OCI-M1 (cell line): ENCODE measurements around the gene HNF4A.

Experiments used
- DNase-seq: peaks from one replicate; lab custom pipeline; 2025; lab: John Stamatoyannopoulos, UW

HNF4A gene

DNA sequence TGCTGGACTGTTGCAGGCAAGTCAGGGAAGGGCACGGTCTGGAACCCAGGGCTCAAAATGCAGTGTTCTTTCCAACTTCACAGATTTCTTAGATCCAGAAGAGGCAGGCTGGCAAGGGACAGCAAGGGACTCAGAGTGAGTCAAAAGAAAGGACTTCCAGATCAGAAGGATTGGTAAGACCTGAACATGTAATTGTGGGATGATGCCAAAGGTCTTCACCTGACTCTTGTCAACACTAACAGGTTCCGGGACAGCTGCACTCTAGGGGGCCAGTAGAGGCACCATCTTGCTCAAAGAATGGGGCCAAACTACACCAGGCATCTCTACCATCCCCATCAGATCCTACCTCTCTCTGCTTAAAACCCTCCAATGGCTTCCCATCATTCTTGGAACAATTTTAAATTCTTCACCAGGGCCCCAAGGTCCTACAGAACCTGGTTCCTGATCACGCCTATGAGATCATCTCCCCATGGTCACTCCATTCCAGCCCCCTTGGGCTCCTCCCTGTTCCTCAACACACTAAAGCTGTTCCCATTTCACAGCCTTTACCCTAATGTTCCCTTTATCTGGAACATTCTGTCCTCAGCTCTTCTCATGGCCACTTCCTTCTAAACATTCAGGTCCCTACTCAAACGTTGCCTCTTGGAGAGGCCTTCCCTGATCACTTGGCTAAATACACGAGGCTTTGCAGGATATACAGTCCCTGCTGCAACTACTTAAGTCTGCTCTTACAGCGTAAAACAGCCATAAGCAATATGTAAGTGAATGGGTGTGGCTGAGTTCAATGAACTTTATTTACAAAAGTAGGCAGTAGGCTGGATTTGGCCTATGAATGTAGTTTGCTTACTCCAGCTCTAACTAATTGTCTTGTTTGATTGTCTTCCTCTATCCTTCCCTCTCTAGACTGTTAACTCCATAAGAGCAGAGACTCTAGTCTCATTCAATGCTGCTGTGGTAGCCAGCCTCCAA, 90.5 kb downstream of the HNF4A start:
- no peak for DNase-seq

GRCh38 chr20:44447827-44448419, 92.4 kb downstream of the HNF4A start:
- no peak for DNase-seq

DNA sequence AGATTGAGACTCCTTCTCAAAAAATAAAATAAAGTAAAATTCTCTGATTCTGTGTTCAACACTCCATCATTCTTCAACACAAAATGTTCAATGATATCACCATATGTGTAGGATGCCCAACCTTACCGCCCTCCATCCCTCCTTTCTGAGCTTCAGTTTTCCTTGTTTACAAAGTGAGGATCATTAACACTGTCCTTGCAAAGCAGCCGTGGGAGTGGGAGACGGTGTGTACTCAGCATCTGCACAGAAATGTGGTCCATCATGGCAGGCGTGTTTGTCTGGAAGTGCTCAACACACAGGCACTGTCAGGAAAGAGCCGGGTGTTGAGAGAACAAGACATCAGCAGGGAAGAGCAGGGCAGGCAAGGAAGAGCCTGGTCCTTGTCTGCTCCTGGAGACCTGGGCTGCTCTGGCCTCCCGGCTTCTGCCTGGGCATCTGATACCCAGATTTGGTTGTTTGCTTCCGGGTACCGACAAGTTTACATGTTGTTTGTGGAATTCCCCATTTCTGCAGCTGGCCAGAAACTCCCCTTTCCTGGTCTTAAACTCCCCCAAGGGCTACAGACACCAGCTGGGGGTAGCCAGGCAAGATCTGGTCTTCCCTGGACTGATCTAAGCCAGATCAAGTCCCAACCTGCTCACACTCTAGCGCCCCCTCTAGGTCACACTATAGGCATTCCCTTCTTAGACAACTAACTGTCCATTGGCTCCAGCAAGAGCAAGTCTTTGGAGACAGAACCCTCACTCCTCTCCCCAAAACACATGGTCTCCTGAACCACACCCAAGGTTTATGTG, 93.5 kb downstream of the HNF4A start:
- peak; percentile 66 for DNase-seq

DNA sequence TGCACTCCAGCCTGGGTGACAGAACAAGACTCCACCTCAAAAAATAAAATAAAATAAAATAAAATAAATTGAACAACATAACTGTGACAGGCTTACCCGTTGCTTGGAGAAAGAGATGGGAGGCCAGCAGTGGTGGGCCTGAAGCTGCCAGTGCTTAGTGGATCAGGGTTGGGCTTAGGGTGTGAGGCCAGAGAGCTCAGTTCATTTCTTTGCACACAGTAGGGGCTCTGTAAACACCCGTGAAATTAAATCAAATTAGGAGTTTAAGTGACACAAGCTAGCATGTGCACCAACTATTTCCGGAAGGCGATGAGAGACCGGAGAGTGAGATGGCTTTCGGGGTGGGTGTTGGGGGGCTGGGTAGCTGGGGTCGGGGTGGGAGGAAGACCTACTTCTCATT, 94.4 kb downstream of the HNF4A start:
- DNase-seq, result no peak

DNA sequence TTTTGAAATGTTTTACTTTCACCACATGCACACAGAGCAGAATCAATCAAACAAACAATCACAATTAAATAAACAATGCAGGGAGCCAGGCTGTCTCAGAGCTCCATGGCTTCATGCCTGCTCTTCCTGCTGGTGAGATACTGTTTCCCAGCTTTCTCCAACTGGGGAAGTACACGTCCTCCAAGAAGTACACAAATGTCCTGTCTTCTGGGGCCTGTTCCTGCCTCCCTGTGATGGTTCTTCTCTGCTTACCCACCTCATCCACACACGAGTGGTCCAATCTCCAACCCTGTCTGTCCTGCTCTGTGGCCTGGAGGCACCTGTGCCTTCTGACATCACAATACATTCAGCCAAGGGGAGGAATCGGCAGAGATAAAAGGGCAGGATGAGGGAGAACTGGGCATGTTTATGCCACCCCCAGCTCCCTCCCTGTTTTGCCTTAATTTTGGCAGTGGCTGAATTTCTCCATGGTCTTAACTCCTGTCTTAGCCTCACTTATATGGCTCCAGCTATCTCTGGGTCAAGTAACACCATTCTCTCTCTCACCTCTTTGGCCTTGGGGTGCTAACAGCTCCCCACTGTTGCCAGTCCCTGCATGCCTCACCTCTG, 94.9 kb downstream of the HNF4A start:
- no peak for DNase-seq

GRCh38 chr20:44450903-44451450, 95.5 kb downstream of the HNF4A start:
- no peak for DNase-seq

GRCh38 chr20:44454306-44454963, 98.9 kb downstream of the HNF4A start:
- no peak for DNase-seq

DNA sequence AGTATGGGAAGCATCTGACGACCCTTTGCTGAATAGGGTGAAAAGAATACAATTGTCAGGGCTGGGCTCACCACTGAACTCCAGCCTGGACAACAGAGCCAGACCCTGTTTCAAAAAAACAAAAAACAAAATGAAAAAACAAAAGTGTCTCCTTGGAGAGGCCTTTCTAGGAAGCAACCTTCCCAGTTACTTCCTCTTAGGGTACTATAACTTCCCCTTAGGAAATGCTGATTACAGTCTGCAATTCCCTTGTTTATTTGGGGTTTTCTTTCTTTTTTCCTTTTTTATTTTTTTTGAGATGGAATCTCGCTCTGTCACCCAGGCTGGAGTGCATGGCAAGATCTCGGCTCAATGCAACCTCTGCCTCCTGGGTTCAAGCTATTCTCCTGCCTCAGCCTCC, 99.6 kb downstream of the HNF4A start:
- no peak for DNase-seq

- DNase-seq, result no peak
Observed at GRCh38 chr20:44456611-44457010, 101.1 kb downstream of the HNF4A start.

GRCh38 chr20:44457016-44457415, 101.5 kb downstream of the HNF4A start:
- peak; percentile 33 for DNase-seq

DNA sequence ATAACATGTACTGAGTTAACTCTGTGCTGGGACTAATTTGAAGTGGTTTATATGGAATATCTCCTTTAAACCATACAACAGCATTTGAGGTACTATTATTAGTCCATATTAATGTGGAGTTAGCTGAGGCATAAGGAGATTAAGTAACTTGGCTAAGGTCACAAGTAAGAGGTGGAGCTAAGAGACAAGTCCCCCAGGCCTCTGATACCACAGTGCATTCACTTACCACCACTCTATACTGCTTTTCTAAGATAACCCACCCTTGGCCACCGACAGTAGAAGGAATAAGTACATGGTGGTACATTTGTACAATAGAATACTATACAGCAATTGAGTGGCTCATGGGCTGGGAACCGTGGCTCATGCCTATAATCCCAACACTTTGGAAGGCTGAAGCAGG, 103.8 kb downstream of the HNF4A start:
- DNase-seq, result no peak

- peak; percentile 75 for DNase-seq
Observed at GRCh38 chr20:44460795-44461141, 105.3 kb downstream of the HNF4A start.

DNA sequence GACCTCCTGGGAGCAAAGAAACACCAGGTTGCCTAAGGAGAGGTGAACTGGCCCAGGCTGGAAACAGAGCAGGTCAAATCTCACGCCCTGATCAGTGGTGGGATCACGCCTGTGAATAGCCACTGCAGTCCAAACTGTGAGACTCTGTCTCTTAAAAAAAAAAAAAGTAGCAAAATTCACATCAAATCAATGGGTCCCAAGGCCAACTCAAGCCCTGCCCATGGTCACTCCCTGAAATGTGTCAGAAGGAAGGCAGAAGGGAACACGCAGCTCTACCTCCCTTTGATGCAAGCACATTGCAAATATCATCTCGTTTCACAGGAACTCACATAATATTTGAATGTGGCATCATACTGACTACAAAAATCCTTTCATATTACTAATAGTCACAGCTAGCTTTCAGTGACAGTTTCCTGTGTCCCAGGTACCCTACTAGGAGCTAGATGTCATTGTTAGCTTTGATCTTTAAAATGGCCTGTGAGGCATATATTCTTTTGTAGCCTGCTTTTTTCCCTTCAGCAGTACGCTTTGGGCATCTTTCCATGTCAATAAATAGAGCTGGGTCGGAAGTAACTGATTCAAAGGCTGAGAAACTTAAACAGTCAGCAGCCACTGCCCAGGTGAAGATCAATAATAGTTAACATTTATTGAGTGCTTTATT, 105.8 kb downstream of the HNF4A start:
- no peak for DNase-seq

DNA sequence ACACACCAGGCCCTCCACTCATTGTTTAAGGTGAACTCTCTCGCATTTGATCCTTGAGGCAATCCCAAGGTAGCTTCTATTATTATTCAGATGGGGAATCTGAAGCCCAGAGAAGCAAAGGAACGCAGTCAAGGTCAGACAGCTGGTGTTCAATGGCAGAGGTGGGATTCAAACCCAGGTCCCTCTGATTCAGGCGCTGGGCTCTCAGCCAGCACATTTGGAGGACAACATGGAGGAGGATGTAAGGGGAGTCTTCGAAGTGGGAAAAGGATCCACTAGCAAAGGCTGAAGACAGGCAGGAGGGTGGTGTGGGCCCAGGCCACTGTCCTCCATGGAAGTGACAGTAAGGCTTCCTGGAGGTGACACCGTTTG, 106.3 kb downstream of the HNF4A start:
- DNase-seq, result no peak

DNA sequence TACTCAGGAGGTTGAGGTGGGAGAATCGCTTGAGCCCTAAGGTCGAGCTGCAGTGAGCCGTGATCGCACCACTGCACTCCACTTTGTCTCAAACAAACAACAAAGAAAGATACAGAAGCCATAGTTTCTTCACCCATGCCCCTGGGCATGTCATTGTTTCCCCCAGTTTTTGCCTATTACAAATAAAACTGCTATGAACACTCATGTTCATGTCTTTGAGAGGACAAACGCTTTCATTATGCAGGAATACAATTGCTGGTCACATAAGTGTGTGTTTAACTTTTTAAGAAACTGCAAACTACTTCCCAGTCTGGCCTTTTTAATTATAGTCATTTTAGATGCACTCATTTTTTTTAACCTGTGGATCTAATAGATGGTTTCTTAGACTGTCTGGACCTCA, 108.0 kb downstream of the HNF4A start:
- DNase-seq, result no peak

- DNase-seq, result no peak
Observed at GRCh38 chr20:44464514-44464913, 109.0 kb downstream of the HNF4A start.

DNA sequence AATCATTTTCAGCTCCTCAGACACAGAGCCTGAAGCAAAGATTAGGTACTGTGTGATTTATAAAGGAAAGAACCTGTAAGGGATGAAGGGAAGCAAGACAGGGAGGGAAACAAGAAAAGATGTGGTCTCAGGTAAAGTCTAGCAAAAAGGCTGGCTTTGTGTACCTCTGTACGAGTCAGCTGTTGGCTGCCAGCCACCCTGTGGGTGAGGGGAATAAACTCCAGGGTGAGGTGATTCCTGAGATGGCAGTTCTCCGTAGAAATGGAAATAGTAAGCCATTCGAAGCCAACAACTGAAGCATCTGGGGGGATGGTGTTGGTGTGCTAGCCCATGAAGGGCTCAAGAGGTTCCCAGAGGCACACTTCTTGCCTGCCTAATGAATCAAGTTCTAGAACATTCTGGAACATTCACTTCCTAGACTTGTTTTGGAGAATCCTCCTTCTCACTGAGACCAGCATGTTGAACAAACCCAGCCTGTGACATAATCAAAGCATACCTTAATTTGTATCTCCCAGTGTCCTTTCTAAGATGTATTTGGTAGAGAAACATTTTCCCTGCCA, 109.6 kb downstream of the HNF4A start:
- DNase-seq, result no peak

DNA sequence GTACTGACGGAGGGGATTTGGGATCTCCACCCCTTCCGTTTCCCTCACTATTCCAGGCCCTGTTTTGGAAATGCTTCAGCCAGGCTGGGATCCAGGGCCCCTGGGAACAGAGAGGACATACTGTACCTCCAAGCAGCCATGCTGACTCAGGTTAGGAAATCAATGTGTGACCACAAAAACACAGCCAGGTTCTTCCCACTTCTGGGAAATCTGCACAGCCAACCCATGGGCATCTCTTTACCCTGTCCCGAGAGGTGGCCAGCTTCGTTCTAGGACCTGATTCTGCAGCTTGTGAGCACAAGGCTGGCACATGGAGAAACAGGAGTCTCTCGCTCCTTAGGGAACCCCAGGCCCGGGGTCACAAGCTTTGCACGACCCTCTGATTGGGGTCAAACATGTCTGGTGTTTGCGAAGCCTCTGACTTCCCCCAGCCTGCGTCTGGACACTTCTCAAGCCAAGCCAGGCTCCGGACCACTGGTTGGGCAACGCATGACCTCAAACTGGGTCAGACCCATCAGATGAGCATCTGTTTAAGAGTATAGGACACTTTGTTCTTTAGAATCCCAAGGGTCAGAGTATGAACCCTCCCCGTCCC, 111.9 kb downstream of the HNF4A start:
- no peak for DNase-seq

GRCh38 chr20:44468044-44468782, 112.7 kb downstream of the HNF4A start:
- no peak for DNase-seq

GRCh38 chr20:44470327-44470726, 114.8 kb downstream of the HNF4A start:
- no peak for DNase-seq
